ENCODE results near the gene ENG. TPM values are rescaled to one million over a fixed set of nuclear protein-coding genes. Genes with fewer than 3 reads are reported as not detected.
"Not testable (repeated sequence)": the region's sequence is repeated elsewhere in the genome, so short reads cannot be mapped to it uniquely, and the experiment has no call there.

Gene ENG
- total RNA-seq, 1 donor from 2014 or later, result 322 TPM

DNA sequence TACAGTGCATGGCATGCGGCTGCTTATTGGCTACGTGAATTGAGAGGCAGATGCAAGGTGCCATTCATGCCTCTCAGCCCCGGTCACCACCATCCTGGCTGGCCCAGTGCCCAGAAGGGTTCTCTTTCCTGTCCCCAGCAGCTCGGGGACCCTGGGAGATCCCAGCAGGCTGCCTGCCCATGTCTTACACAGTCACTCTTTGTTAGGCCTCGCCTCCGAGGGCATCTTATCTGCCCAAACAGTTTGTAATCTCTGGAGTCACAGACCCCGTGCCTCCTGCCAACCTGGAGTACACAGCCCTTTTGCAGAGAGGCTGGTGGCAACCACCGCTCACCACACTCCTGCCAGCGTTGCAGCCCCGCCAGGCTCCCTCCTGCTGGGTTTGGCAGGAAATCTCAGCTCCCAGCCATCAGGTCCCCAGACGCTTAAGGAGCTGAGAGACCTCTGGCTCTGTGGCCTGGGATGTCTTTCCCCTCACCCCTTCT, 30.0 kb upstream of the ENG start:
- Histone ChIP-seq H3K4me3 (no peak overlapping the region), H3K4me1 (no peaks in the 10 kb centered on the region), H3K36me3 (peaks cover 49% of the 10 kb centered on the region), H3K9me3 (no peaks in the 10 kb centered on the region), H3K27me3 (no peaks in the 10 kb centered on the region), H3K27ac (no peak overlapping the region)
- DNase-seq, result peak; percentile 69
- TF ChIP-seq, protein P1, sequence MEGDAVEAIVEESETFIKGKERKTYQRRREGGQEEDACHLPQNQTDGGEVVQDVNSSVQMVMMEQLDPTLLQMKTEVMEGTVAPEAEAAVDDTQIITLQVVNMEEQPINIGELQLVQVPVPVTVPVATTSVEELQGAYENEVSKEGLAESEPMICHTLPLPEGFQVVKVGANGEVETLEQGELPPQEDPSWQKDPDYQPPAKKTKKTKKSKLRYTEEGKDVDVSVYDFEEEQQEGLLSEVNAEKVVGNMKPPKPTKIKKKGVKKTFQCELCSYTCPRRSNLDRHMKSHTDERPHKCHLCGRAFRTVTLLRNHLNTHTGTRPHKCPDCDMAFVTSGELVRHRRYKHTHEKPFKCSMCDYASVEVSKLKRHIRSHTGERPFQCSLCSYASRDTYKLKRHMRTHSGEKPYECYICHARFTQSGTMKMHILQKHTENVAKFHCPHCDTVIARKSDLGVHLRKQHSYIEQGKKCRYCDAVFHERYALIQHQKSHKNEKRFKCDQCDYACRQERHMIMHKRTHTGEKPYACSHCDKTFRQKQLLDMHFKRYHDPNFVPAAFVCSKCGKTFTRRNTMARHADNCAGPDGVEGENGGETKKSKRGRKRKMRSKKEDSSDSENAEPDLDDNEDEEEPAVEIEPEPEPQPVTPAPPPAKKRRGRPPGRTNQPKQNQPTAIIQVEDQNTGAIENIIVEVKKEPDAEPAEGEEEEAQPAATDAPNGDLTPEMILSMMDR (IDR thresholded peaks at IDR 0.05), result no peak
- ATAC-seq, result peak; percentile 29
- intact Hi-C loops (cut with DNase I), result no loop called here

DNA sequence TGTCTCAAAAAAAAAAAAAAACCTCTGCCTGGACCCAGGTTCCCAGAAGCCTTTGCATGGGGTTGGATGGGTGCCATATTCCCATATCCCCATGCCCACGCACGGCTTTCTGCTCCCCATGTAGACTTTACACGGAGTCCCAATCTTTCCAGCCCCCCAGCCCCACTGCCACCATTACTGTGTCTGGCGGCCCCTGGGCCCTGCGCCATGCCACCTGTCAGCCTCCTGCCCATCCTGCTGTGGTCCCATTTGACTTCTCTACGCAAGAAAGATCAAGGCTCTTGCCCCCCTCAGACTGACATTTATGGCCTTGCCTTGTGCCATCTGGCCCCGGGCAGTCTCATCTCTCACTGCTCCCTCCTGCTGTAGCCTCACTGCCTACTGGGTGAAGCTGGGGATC, 29.5 kb upstream of the ENG start:
- ATAC-seq (no peak), DNase-seq (peak; percentile 56)
- Histone ChIP-seq H3K27ac (no peak overlapping the region), H3K4me3 (no peak overlapping the region), H3K9me3 (no peaks in the 10 kb centered on the region), H3K36me3 (peaks cover 44% of the 10 kb centered on the region), H3K27me3 (no peaks in the 10 kb centered on the region), H3K4me1 (no peaks in the 10 kb centered on the region)
- TF ChIP-seq, protein P1 (IDR thresholded peaks at IDR 0.05), result no peak
- intact Hi-C loops (cut with DNase I), result no loop called here

DNA sequence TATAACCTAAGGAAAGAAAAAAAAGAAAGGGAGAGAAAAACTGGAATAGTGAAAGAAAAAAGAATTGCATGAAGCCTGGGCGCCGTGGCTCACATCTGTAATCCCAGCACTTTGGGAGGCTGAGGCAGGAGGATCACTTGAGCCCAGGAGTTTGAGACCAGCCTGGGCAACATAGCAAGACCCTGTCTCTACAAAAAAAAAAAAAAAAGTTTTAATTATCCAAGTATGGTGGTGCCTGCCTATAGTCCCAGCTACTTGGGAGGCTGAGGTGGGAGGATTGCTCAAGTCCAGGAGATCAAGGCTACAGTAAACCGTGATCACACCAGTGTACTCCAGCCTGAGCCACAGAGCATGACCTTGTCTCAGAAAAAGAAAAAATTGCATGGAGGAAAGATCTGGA, 27.3 kb upstream of the ENG start:
- H3K27ac ChIP-seq; ATAC-seq; DNase-seq; intact Hi-C loops (cut with DNase I); H3K27me3 ChIP-seq; H3K4me3 ChIP-seq; H3K4me1 ChIP-seq; H3K9me3 ChIP-seq: not testable (repeated sequence)
- peaks cover 22% of the 10 kb centered on the region for H3K36me3 ChIP-seq

DNA sequence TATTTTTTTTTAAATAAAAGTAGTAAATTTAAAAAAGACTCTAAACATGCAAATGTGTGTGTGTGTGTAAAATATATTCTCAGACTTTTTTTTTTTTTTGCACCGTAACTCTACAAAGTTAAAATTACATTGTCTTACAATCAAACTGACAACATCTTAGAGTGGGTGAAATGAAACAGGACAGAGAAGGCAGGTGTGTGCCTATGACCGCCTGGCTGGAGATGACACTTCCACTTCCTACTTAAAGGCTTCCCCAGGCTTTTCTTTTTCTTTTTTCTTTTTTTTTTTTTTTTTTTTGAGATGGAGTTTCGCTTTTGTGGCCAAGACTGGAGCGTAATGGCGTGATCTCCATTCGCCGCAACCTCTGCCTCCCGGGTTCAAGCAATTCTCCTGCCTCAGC, 25.7 kb upstream of the ENG start:
- Histone ChIP-seq H3K4me1 (peaks cover 23% of the 10 kb centered on the region), H3K4me3 (no peak overlapping the region), H3K36me3 (peaks cover 6% of the 10 kb centered on the region), H3K27me3 (no peaks in the 10 kb centered on the region), H3K27ac (no peak overlapping the region), H3K9me3 (no peaks in the 10 kb centered on the region)
- TF ChIP-seq, protein P1 (IDR thresholded peaks at IDR 0.05), result no peak
- intact Hi-C loops (cut with DNase I), result no loop called here
- ATAC-seq (no peak), DNase-seq (no peak)

DNA sequence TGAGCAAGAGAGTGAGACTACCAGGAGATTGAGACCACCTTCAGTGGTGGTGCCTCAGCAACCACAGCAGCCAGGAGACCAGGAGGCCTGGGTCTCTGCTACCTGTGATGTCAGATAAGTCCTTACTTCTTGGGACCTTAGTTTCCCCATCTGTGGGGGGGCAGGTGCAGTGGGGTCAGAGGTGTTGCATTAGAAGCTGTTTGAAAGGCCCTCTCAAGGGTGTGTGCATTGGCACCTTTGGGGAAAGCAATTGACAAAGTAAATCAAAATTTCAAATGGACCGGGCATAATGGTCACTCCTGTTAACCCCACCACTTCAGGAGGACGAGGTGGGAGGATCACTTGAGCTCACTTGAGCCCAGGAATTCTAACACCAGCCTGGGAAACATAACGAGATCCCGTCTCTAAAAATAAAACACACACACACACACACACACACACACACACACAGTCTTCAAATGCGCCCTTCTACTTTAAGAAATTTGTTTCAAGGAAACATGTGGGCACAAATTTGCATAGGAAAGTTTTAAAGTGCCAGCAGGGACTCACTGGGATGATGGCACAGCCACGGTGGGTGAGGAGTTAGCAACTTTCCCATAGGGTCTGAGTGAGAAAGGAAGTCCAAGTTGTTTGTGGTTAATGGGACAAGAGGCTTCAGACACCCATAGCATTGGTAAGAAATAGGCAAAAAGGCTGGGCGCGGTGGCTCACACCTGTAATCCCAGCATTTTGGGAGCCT, 24.4 kb upstream of the ENG start:
- TF ChIP-seq, protein P1 (IDR thresholded peaks at IDR 0.05), result no peak
- H3K27me3 ChIP-seq, result no peaks in the 10 kb centered on the region
- DNase-seq, result no peak
- H3K27ac ChIP-seq, result no peak overlapping the region
- intact Hi-C loops (cut with DNase I), result no loop called here
- peaks cover 33% of the 10 kb centered on the region for H3K4me1 ChIP-seq
- no peak overlapping the region for H3K4me3 ChIP-seq
- H3K36me3 ChIP-seq, result no peaks in the 10 kb centered on the region
- H3K9me3 ChIP-seq, result no peaks in the 10 kb centered on the region
- ATAC-seq, result no peak

DNA sequence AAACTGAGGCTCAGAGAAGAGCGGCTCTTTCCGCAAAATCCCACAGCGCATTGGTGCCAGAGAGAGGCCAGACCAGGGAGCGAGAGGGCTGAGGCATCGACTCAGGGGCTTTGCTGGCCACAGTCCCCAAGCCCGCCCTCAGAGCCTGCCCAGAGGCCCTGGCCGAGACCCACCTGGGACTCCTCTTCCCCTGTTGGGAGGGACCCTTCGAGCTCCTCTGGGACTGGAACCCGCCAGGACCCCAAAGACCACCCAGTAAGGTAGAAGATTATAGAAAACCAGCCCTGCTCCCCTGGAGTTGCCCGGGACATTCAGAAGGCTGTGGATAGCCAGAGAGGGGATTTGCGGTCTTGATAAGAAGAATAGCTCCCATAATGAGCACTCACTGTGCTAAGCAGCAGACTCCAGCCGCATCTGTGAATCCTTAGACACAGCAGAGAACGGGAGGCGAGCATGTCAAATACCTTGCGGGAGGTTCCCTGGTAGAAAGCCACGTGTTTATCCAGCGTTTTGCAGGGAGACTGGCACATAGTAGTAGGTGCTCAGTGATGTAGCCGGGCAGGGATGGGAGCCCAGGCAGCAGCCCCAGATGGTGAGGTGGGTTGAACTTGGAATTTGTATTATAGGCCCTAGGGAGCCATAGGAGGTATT, 23.7 kb upstream of the ENG start:
- Histone ChIP-seq H3K4me1 (peaks cover 37% of the 10 kb centered on the region), H3K27me3 (no peaks in the 10 kb centered on the region), H3K27ac (peak overlapping the region; percentile 69), H3K4me3 (peak overlapping the region; percentile 59), H3K9me3 (no peaks in the 10 kb centered on the region), H3K36me3 (peaks cover 4% of the 10 kb centered on the region)
- ATAC-seq (no peak), DNase-seq (peak; percentile 62)
- intact Hi-C loops (cut with DNase I), result no loop called here
- TF ChIP-seq, protein P1 (IDR thresholded peaks at IDR 0.05), result no peak

Data from upper lobe of right lung (tissue), 1 donor.